Left kidney (tissue), 2 donors: ENCODE results near the gene ITGB5. TPM values are rescaled to one million over a fixed set of nuclear protein-coding genes. Genes with fewer than 3 reads are reported as not detected.
"Not testable (repeated sequence)": the region's sequence is repeated elsewhere in the genome, so short reads cannot be mapped to it uniquely, and the experiment has no call there.

ENCODE experiments used
- DNase-seq: peaks from one replicate; pipeline ENCODE4 v3.0.0-alpha.2; 2013
- polyA plus RNA-seq: library from polyadenylated mRNA; unstranded; fragments of 120-200 nt; gene quantifications from one replicate; pipeline ENCODE4 v1.2.1, GENCODE V29; 2013; ENCODE audit not compliant: insufficient read length

ITGB5 gene
- polyA plus RNA-seq, 1 donor: 85.0 TPM

- DNase-seq: no peak
Observed at GRCh38 chr3:124772081-124772831, 114.9 kb downstream of the ITGB5 start.

GRCh38 chr3:124771083-124771445 lies 116.1 kb downstream of the ITGB5 start:
- DNase-seq: no peak

GRCh38 chr3:124770336-124771082 lies 116.7 kb downstream of the ITGB5 start:
- no peak for DNase-seq

- no peak for DNase-seq
Observed at GRCh38 chr3:124769462-124769861, 117.7 kb downstream of the ITGB5 start.

- no peak for DNase-seq
Observed at GRCh38 chr3:124768812-124769211, 118.4 kb downstream of the ITGB5 start.

GRCh38 chr3:124767691-124768090 lies 119.5 kb downstream of the ITGB5 start:
- DNase-seq: no peak

GRCh38 chr3:124767264-124767663 lies 119.9 kb downstream of the ITGB5 start:
- no peak for DNase-seq

GRCh38 chr3:124766113-124767095 lies 120.8 kb downstream of the ITGB5 start:
- no peak for DNase-seq

GRCh38 chr3:124765197-124765840 lies 121.8 kb downstream of the ITGB5 start:
- no peak for DNase-seq

GRCh38 chr3:124764746-124765145 lies 122.4 kb downstream of the ITGB5 start:
- DNase-seq: no peak

- no peak for DNase-seq
Observed at GRCh38 chr3:124763644-124764358, 123.4 kb downstream of the ITGB5 start.

GRCh38 chr3:124763206-124763605 lies 124.0 kb downstream of the ITGB5 start:
- no peak for DNase-seq

- DNase-seq: no peak
Observed at GRCh38 chr3:124762661-124763011, 124.5 kb downstream of the ITGB5 start.

- no peak for DNase-seq
Observed at GRCh38 chr3:124761935-124762660, 125.1 kb downstream of the ITGB5 start.

- peak; percentile 75 for DNase-seq
Observed at GRCh38 chr3:124761250-124761796, 125.8 kb downstream of the ITGB5 start.

GRCh38 chr3:124760601-124761000 lies 126.6 kb downstream of the ITGB5 start:
- DNase-seq: no peak

GRCh38 chr3:124759666-124760401 lies 127.3 kb downstream of the ITGB5 start:
- DNase-seq: no peak

GRCh38 chr3:124758851-124759635 lies 128.1 kb downstream of the ITGB5 start:
- no peak for DNase-seq

GRCh38 chr3:124757926-124758325 lies 129.2 kb downstream of the ITGB5 start:
- DNase-seq: not testable (repeated sequence)
